LNCaP clone FGC (cell line): ENCODE measurements around the gene ATP6V1G3.
A peak's percentile ranks its signal among the peaks of the same experiment; 100 is the strongest.
"Not testable (repeated sequence)": the region's sequence is repeated elsewhere in the genome, so short reads cannot be mapped to it uniquely, and the experiment has no call there.

ENCODE experiments used
- DNase-seq: peaks from one replicate; pipeline ENCODE4 v3.0.0-alpha.2; 2011; ENCODE audit warnings: low read depth
- H3K4me3 ChIP-seq: 2 replicates; pipeline ENCODE4 v1.5.1; 2011; ENCODE audit warnings: mild to moderate bottlenecking, low read depth, low read length, control low read depth
- TF ChIP-seq, protein P1 (sequence below): IDR thresholded peaks from 2 replicates; pipeline ENCODE4 v1.5.1; 2012; ENCODE audit warnings: mild to moderate bottlenecking; ENCODE audit not compliant: control insufficient read depth, insufficient read depth; ENCODE audit errors: extremely low read depth

The ATP6V1G3 gene, protein sequence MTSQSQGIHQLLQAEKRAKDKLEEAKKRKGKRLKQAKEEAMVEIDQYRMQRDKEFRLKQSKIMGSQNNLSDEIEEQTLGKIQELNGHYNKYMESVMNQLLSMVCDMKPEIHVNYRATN

DNA sequence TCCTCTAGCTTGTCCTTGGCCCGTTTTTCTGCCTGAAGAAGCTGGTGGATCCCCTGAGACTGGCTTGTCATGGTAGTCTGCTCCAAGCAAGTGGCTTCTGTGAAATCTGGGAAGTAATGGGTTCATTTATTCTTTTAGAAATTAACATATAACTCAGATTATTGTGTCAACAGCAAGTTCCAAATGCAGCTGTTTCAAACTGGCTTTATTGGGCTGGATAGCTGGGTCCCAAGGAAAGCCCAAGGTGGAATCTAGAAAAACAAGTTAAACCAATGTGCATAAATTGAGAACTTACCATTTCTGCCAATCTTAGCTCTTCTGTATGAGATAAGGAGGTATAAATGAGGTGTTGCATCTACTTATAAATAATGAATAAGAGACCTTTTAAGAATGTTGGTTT, at the start of gene ATP6V1G3:
TSS of gene ATP6V1G3 (minus strand) at position 101 of the 400 bp plus-strand sequence. CDS start at position 71, 30 bp downstream.
- TF ChIP-seq, protein P1, sequence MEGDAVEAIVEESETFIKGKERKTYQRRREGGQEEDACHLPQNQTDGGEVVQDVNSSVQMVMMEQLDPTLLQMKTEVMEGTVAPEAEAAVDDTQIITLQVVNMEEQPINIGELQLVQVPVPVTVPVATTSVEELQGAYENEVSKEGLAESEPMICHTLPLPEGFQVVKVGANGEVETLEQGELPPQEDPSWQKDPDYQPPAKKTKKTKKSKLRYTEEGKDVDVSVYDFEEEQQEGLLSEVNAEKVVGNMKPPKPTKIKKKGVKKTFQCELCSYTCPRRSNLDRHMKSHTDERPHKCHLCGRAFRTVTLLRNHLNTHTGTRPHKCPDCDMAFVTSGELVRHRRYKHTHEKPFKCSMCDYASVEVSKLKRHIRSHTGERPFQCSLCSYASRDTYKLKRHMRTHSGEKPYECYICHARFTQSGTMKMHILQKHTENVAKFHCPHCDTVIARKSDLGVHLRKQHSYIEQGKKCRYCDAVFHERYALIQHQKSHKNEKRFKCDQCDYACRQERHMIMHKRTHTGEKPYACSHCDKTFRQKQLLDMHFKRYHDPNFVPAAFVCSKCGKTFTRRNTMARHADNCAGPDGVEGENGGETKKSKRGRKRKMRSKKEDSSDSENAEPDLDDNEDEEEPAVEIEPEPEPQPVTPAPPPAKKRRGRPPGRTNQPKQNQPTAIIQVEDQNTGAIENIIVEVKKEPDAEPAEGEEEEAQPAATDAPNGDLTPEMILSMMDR = no peak
- H3K4me3 ChIP-seq = no peak within 1 kb of the TSS
- no peak for DNase-seq

DNA sequence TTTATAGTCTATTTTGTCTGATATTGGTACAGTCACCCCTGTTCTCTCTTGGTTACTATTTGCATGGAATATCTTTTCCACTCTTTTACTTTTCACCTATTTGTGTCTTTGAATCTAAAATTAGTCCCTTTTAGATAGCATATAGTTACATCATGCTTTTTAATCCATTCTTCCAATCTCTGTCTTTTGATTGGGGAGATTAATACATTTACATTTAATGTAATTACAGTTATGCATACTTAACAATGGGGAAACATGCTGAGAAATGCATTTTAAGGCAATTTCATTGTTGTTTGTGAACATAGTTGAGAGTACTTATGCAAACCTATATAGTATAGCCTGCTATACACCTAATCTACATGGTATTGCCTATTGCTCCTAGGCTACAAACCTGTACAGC, 48.4 kb upstream of the ATP6V1G3 start:
- DNase-seq = no peak
- TF ChIP-seq, protein P1 = no peak

DNA sequence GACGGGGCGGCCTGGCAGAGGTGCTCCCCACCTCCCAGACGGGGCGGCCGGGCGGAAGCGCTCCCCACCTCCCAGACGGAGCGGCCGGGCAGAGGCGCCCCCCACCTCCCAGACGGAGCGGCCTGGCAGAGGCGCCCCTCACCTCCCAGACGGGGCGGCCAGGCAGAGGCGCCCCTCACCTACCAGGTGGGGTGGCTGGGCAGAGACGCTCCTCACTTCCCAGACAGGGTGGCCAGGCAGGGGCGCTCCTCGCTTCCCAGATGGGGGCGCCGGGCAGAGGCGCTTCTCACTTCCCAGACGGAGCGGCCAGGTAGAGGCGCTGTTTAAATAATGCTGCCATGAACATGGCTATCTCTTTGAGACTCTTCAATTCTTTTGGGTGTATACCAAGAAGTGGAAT, 43.7 kb upstream of the ATP6V1G3 start:
- no peak overlapping the region for H3K4me3 ChIP-seq
- no peak for DNase-seq
- TF ChIP-seq, protein P1 = no peak

More for the DNA sequence above, 48.4 kb upstream of the ATP6V1G3 start:
- H3K4me3 ChIP-seq = no peak overlapping the region

DNA sequence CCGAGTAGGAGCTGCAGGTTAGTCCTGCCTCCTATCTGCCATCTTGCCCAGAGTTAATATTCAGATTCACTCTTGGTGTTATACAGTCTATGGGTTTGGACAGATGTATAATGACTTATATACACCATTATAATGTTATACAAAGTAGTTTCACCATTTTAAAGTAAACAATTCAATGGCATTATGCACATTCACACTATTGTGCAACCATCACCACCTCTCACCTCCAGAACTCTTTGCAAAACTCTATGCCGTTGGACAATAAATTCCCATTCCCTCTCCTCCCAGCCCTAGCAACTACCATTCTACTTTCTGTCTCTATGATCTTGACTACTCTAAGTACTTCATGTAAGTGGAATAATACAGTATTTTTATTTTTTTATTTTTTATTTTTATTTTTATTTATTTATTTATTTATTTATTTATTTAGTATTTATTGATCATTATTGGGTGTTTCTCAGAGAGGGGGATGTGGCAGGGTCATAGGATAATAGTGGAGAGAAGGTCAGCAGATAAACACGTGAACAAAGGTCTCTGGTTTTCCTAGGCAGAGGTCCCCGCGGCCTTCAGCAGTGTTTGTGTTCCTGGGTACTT, 42.8 kb upstream of the ATP6V1G3 start:
- H3K4me3 ChIP-seq, DNase-seq: not testable (repeated sequence)

DNA sequence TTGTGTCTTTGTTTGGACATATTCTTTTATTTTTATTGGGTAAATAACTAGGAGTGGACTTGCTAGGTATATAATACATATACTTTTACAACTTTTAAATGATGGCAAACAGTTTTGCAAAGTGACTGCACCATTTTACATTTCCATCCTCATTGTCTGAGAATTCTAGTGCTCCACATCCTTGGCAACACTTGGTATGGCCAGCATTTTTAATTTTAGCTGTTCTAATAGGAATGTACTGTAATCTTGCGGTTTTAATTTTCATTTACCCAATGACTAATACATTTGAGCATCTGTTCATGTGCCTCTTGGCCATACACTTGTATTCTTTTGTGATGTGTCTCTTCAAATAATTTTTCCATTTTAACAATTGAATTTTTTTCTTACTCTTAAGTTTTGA, 37.0 kb upstream of the ATP6V1G3 start:
- no peak overlapping the region for H3K4me3 ChIP-seq
- TF ChIP-seq, protein P1 = no peak
- DNase-seq = no peak

DNA sequence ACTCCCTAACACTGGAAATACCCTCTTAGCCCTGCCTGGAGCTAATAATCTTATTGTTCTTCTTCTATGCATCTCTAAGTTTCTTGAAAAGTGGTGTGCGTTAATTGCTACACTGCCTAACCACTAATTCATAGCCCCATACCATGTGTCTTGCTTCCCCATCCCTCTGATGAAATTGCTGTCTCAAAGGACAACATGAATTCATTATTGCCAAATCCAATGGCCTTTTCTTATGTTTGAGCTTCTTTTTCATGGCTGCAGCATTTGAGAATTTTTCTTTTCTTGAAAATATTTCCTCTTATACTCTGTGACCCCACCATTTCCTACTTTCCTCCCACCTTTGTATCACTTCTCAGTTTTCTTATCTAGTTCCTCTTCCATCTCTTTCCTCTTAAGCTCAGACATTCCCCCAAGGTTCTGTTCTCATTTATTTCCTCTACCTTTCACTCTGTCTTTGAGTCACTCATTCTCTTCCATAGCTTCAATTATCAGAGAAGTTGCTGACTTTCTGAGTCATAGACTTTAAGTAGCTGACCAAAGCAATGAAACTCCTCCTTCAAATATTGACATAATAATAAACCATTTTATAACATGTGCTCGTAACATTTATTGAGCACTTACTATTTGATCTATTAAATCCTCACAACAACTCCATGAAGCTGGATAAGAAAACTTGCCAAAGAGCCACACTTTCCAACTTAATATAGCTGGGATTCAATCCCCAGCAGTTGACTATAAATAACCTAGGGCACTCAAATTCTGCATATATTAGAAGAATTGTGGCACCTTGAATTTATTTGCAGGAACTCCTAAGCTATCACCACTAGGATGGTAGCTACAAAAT, 35.5 kb upstream of the ATP6V1G3 start:
- TF ChIP-seq, protein P1 = no peak
- peak; percentile 66 for DNase-seq
- no peak overlapping the region for H3K4me3 ChIP-seq

DNA sequence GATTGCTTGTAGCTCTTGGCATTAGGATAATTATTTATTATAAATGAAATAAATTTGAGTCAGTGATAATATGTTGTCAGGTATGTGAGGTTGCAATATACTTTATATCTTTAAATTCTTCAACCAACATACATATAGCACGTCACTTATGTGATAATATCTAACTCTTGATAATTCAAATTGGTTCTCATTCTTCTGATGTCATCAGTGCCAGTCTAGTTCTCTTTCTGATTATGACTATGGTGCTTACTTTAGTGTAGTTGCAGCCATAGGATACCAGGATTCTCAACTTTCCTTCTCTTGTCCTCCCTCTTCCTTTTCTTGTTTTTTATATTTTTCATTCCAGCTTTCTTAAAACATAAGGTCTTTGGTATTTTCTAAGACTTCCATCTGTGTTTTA, 34.8 kb upstream of the ATP6V1G3 start:
- DNase-seq = no peak
- TF ChIP-seq, protein P1 = no peak
- no peak overlapping the region for H3K4me3 ChIP-seq
